ENCODE results near the gene TMEM131L.

The TMEM131L gene

DNA sequence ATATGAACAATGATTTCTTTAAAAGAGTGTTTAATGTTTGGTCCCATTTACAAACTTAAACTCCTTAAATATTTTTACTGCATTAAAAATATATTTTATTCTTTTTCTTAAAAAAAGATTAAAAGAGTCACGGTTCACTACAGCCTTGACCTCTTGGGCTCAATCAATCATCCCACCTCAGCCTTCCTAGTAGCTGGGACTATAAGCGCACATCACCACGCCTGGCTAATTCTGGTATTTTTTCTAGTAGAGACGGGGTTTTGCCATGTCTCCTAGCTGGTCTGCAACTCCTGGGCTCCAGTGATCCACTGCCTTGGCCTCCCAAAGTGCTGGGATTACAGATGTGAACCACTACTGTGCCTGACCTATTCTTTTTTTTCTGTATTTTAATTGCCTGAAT, 113.2 kb downstream of the TMEM131L start:
- TF ChIP-seq Cebpa-rat (IDR thresholded peaks at IDR 0.05), result no peak
- peak overlapping the region; percentile 1 to 51 (median 19); a peak in 15 of 22 replicates for H3K4me2 ChIP-seq
- peaks cover 14 to 76% (median 43%) of the 10 kb centered on the region in 11 experiments; a peak in 21 of 22 replicates for H3K36me3 ChIP-seq
- H4K20me1 ChIP-seq, result peaks cover 16 to 78% (median 38%) of the 10 kb centered on the region in 11 experiments; a peak in 21 of 22 replicates
- H3K4me1 ChIP-seq, result peaks cover 49 to 95% (median 76%) of the 10 kb centered on the region in 10 experiments
- no peak overlapping the region for H3K4me3 ChIP-seq
- H3K27ac ChIP-seq, result no peak overlapping the region
- H3K27me3 ChIP-seq, result no peaks in the 10 kb centered on the region
- no peaks in the 10 kb centered on the region for H3K9me3 ChIP-seq (replicated peaks in 1 of 11)
- H3K9ac ChIP-seq, result no peak overlapping the region

DNA sequence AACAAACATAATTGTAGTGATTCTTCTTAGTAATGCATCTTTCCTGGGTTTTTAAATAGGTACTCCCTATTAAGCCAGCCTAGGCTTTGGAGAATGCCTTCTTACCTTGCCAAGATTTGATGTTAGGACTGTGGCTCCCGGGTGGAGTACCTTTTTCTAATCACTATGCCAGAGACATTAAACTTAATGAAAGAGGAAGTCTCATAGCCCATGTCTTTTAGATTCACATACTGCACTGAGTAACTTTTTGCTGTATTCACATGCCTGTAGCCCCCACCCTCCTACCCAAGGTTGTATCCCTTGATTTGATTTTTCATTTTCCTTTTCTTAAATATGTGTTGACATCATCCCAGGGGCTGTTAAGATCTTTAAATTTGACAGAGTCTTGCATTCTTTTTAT, 113.7 kb downstream of the TMEM131L start:
- no peak overlapping the region for H3K4me3 ChIP-seq
- no peak overlapping the region for H3K9ac ChIP-seq
- peaks cover 44 to 90% (median 72%) of the 10 kb centered on the region in 10 experiments for H3K4me1 ChIP-seq
- TF ChIP-seq Cebpa-rat (IDR thresholded peaks at IDR 0.05), result no peak
- H3K36me3 ChIP-seq, result peaks cover 16 to 78% (median 48%) of the 10 kb centered on the region in 11 experiments; a peak in 21 of 22 replicates
- H3K4me2 ChIP-seq, result peak overlapping the region; percentile 1 to 51 (median 19); a peak in 15 of 22 replicates
- H4K20me1 ChIP-seq, result peaks cover 13 to 78% (median 33%) of the 10 kb centered on the region in 11 experiments; a peak in 20 of 22 replicates
- H3K9me3 ChIP-seq (replicated peaks in 1 of 11), result no peaks in the 10 kb centered on the region
- no peak overlapping the region for H3K27ac ChIP-seq
- H3K27me3 ChIP-seq, result no peaks in the 10 kb centered on the region

DNA sequence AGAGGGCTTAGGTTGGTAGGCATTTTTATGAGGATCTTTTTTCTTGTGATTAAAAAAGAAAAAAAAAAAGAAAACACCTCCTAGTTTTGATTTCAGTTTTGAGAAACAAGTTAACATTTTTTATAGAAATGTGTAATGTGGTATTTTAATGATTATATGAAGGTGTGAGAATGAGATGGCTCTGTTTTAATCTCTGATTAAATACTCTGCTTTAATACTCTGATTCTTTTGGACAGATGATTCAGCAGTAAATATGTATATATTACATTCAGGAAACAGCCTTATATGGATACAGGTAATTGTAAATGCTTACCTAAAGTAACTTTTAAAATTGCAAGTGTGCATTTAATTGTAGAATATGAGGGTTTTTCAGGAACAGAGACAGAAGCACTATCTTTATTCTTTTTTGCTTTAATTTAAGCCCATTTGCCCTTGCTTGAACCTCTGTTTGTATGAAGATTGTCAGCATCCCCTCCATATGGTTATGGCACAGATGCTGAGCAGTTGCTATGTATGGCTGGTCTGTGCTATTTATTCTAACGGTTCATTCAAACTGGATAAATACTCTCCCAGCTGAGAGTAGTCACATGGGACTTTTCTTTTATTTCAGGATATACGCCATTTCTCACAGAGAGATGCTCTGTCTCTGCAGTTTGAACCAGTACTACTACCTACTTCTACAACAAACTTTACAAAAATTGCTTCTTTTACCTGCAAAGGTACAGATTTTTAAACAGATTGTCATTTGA, 117.0 kb downstream of the TMEM131L start:
- Histone ChIP-seq H3K4me3 (no peak overlapping the region), H3K9me3 (replicated peaks in 1 of 11) (no peaks in the 10 kb centered on the region), H3K27ac (peak overlapping the region in 4 of 11 experiments; percentile 13 to 26 (median 16); a peak in 2 of 22 replicates), H3K4me2 (peak overlapping the region in 8 of 11 experiments; percentile 4 to 51 (median 35); a peak in 9 of 22 replicates), H3K27me3 (no peaks in the 10 kb centered on the region), H3K4me1 (peaks cover 16 to 57% (median 42%) of the 10 kb centered on the region in 10 experiments), H4K20me1 (peaks cover 0 to 83% (median 17%) of the 10 kb centered on the region in 11 experiments; a peak in 18 of 22 replicates), H3K36me3 (peaks cover 38 to 99% (median 79%) of the 10 kb centered on the region in 11 experiments; a peak in 21 of 22 replicates), H3K9ac (peak overlapping the region in 1 of 11 experiments; percentile 18; a peak in 1 of 22 replicates)
- TF ChIP-seq Cebpa-rat (IDR thresholded peaks at IDR 0.05), result no peak

DNA sequence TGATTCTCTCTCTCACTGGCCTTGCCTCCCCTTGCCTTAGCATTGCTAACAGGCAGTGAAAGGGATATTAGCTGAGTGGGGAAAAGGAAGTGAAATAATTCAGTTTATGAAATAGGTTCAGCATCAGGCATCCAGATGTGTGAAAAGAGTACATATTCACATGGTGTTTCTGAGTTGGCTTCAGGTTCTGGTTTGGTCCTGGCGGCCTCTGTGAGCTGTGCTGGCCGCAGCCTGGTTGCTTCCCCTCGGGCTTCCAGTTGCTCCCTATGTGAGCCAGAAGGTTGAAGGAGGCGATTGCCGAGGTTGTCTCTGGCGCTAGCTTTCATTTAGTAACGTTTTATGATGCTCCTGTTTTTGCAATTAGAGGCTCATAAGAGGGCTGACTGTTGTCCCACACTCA, 118.9 kb downstream of the TMEM131L start:
- Histone ChIP-seq H3K36me3 (peaks cover 57 to 100% (median 97%) of the 10 kb centered on the region in 11 experiments; a peak in 21 of 22 replicates), H3K4me3 (no peak overlapping the region), H3K9ac (no peak overlapping the region), H3K4me1 (peaks cover 8 to 39% (median 26%) of the 10 kb centered on the region in 10 experiments), H4K20me1 (peaks cover 0 to 71% (median 8%) of the 10 kb centered on the region in 11 experiments; a peak in 12 of 22 replicates), H3K4me2 (no peak overlapping the region), H3K9me3 (replicated peaks in 1 of 11) (no peaks in the 10 kb centered on the region), H3K27me3 (no peaks in the 10 kb centered on the region), H3K27ac (peak overlapping the region in 1 of 11 experiments; percentile 5; a peak in 1 of 22 replicates)
- TF ChIP-seq Cebpa-rat (IDR thresholded peaks at IDR 0.05), result no peak

DNA sequence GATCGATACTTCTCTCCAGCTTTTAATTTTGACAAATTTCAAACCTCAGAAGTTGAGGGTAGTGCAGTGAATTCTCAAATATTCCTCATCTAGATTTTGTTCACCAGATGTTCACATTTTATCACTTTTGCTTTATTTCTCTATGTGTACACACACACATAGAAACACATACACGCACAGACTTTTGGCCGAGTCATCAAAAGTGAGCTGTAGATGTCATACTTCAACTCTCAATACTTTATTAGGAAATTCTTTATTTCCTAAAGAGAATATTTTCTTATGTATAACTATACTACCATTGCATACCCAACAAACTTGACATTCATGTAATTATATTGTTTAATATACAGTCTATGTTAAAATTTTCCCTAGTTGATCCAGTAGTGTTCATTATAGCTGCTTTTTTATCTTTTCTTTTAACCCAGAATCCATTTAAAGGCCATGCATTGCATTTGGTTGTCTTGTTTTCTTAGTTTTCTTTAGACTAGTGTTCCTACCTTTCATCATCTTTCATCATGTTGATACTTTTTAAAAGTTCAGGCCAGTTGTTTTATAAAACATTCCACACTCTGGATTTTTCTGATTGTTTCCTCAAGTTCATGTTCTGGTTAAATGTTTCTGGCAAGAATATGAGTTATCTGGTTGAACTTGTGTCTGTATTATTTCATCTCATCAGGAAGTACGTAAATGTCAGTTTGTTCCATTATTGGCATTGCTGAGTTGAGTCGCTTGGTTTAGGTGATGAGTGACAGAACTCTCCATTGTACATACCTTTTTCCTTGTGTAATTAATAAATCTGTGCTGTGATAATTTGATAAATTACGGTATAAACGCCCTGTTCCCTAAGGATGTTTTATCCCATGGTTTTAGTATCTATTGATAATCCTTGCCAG, 123.8 kb downstream of the TMEM131L start:
- Histone ChIP-seq H3K27me3 (no peaks in the 10 kb centered on the region), H3K4me1 (no peaks in the 10 kb centered on the region; a peak in 1 of 20 replicates), H3K9ac (no peak overlapping the region), H3K4me2 (no peak overlapping the region), H4K20me1 (peaks cover 0 to 42% (median 0%) of the 10 kb centered on the region in 11 experiments; a peak in 6 of 22 replicates), H3K9me3 (replicated peaks in 1 of 11) (no peaks in the 10 kb centered on the region), H3K4me3 (no peak overlapping the region), H3K36me3 (peaks cover 87 to 100% (median 97%) of the 10 kb centered on the region in 11 experiments), H3K27ac (no peak overlapping the region)
- no peak for TF ChIP-seq Cebpa-rat (IDR thresholded peaks at IDR 0.05)

DNA sequence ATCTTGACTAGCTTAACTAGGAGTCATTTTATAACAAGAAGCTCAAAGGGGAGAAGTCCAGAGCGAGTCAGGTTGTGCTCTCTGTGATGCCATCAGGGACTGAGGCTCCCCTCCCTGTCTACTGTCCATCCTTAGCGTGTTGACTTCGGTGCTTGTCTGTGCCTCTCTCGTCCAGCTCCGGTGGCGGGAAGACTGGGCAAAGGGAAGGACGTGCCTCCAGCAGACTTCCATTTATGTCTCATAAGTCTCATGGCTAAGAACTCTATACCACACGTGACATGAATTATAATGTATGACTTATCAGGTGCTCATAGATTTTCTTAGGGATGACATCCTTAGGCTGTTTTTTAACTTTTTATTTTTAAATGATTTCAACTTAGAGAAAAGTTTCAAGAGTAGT, 125.3 kb downstream of the TMEM131L start:
- no peak overlapping the region for H3K9ac ChIP-seq
- H3K27me3 ChIP-seq, result no peaks in the 10 kb centered on the region
- no peak for TF ChIP-seq Cebpa-rat (IDR thresholded peaks at IDR 0.05)
- no peak overlapping the region for H3K4me2 ChIP-seq
- H3K4me1 ChIP-seq, result no peaks in the 10 kb centered on the region
- peaks cover 0 to 38% (median 0%) of the 10 kb centered on the region in 11 experiments; a peak in 5 of 22 replicates for H4K20me1 ChIP-seq
- H3K27ac ChIP-seq, result no peak overlapping the region
- H3K36me3 ChIP-seq, result peaks cover 85 to 100% (median 99%) of the 10 kb centered on the region in 11 experiments
- H3K4me3 ChIP-seq, result no peak overlapping the region
- no peaks in the 10 kb centered on the region for H3K9me3 ChIP-seq (replicated peaks in 1 of 11)

DNA sequence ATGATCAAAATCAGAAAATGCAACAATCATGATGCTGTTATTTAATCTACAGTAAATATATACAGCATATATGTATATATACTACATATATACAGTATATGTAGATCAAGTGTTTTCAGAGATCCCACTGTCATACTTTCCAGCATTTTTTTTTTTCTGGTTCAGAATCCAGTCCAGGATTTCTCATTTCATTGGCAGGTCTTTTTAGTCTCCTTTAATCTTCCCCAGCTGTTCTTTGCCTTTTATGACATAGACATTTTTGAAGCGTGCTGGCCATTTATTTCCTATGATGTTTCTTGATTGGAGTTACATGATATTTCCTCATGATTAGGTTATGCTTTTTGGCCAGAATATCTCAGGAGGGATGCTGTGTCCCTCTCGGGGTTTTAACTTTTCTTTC, 125.9 kb downstream of the TMEM131L start:
- peaks cover 0 to 32% (median 0%) of the 10 kb centered on the region in 11 experiments; a peak in 5 of 22 replicates for H4K20me1 ChIP-seq
- H3K27me3 ChIP-seq, result no peaks in the 10 kb centered on the region
- TF ChIP-seq Cebpa-rat (IDR thresholded peaks at IDR 0.05), result no peak
- H3K9me3 ChIP-seq (replicated peaks in 1 of 11), result no peaks in the 10 kb centered on the region
- H3K4me2 ChIP-seq, result no peak overlapping the region
- peaks cover 88 to 100% (median 97%) of the 10 kb centered on the region in 11 experiments for H3K36me3 ChIP-seq
- H3K4me3 ChIP-seq, result no peak overlapping the region
- H3K27ac ChIP-seq, result no peak overlapping the region
- H3K9ac ChIP-seq, result no peak overlapping the region
- H3K4me1 ChIP-seq, result no peaks in the 10 kb centered on the region

DNA sequence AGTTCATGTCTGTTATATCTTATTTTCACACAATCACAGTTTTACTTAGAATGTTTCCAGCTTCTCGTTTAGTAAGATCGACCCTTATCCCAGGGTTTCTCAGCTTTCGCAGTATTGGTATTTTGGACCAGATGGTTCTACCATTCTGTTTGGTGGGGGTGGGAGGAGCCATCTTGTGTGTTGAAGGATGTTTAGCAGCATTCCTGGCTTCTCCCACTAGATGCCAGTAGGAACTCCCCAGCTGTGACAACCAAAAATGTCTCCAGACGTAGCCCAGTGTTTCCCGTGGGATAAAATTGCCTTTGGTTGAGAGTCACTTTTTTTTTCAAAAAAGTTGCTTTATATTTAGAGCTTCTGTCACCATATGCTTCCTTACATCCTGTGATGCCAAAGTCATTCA, 127.0 kb downstream of the TMEM131L start:
- Histone ChIP-seq H3K4me1 (no peaks in the 10 kb centered on the region), H3K9me3 (replicated peaks in 1 of 11) (no peaks in the 10 kb centered on the region), H3K36me3 (peaks cover 88 to 100% (median 97%) of the 10 kb centered on the region in 11 experiments), H3K9ac (no peak overlapping the region), H3K4me2 (no peak overlapping the region), H4K20me1 (peaks cover 0 to 21% (median 0%) of the 10 kb centered on the region in 11 experiments; a peak in 4 of 22 replicates), H3K27ac (no peak overlapping the region), H3K27me3 (no peaks in the 10 kb centered on the region), H3K4me3 (no peak overlapping the region)
- TF ChIP-seq Cebpa-rat (IDR thresholded peaks at IDR 0.05), result no peak
